ENCODE results near the gene NINJ2. TPM values are rescaled to one million over a fixed set of nuclear protein-coding genes. Genes with fewer than 3 reads are reported as not detected.

The NINJ2 gene
- total and polyA plus RNA-seq, 10 of the 15 experiments (the other 5 are each of a cell fraction or from before 2014, with no cell fraction given), result 8.9 to 51.6 (median 21.3) TPM

GRCh38 chr12:659090-659683, 4.1 kb downstream of the NINJ2 start:
- Histone ChIP-seq H3K9ac (ENCODE audit: control insufficient read depth, insufficient read depth, low read length) (no peak overlapping the region), H4K20me1 (ENCODE audit: control insufficient read depth, insufficient read depth) (no peaks in the 10 kb centered on the region), H3K36me3 (ENCODE audit: control insufficient read depth in 2 of 2, insufficient read depth in 2 of 2, low read length in 1 of 2) (no peaks in the 10 kb centered on the region), H3K27me3 (replicated peaks in 1 of 2; ENCODE audit: control insufficient read depth in 2 of 2, insufficient read depth in 2 of 2, low read length in 1 of 2) (no peaks in the 10 kb centered on the region), H3K79me2 (ENCODE audit: control insufficient read depth, insufficient read depth, low read length) (no peaks in the 10 kb centered on the region), H3K4me1 (ENCODE audit: control insufficient read depth, insufficient read depth, low read length) (peaks cover 31% of the 10 kb centered on the region), H3K4me3 (no peak overlapping the region), H3K9me3 (replicated peaks; ENCODE audit: control insufficient read depth, insufficient read depth, low read length) (no peaks in the 10 kb centered on the region; the same call in 2 of the 3 replicates), H3K27ac (ENCODE audit: control insufficient read depth, insufficient read depth) (no peak overlapping the region), H3K4me2 (ENCODE audit: control insufficient read depth, insufficient read depth) (peak overlapping the region; percentile 11; the same call in 1 of the 2 replicates), H2AFZ (ENCODE audit: control insufficient read depth, low read depth, low read length) (no peak overlapping the region)
- FAIRE-seq, result peak; percentile 98
- 37% methylated on average over 5 of the region's 5 CpGs for WGBS (ENCODE audit: insufficient coverage, insufficient replicate concordance, low lambda C conversion rate, missing lambda C conversion rate)
- POLR2A ChIA-PET, result interaction anchor here (0.5 to 2.2 kb wide), 12 partner anchors 9 to 161 kb away, joined by 3 to 12 read pairs (median 4); no protein-coding TSS in a partner anchor
- RAD21 ChIA-PET (ENCODE audit: unreplicated experiment), result interaction anchor here (0.7 to 1.8 kb wide), 11 partner anchors 8 to 164 kb away, joined by 3 to 9 read pairs (median 4); no protein-coding TSS in a partner anchor
- peak; percentile 92 for ATAC-seq
- no TSS peak for BruUV-seq (replicated peaks)
- in situ Hi-C loops (cut with MboI), result no loop called here
- TF ChIP-seq FOS (IDR thresholded peaks at IDR 0.05; ENCODE audit: borderline replicate concordance, extremely low read depth, insufficient read length), result no peak
- peak; percentile 41; the same call in 1 of the 2 replicates for TF ChIP-seq SPI1 (IDR thresholded peaks at IDR 0.05; ENCODE audit: borderline replicate concordance, insufficient read depth, low read depth, low read length)
- TF ChIP-seq, protein P1, sequence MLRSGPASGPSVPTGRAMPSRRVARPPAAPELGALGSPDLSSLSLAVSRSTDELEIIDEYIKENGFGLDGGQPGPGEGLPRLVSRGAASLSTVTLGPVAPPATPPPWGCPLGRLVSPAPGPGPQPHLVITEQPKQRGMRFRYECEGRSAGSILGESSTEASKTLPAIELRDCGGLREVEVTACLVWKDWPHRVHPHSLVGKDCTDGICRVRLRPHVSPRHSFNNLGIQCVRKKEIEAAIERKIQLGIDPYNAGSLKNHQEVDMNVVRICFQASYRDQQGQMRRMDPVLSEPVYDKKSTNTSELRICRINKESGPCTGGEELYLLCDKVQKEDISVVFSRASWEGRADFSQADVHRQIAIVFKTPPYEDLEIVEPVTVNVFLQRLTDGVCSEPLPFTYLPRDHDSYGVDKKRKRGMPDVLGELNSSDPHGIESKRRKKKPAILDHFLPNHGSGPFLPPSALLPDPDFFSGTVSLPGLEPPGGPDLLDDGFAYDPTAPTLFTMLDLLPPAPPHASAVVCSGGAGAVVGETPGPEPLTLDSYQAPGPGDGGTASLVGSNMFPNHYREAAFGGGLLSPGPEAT (IDR thresholded peaks at IDR 0.05; ENCODE audit: low read depth), result peak; percentile 40; the same call in 1 of the 2 replicates
- TF ChIP-seq FOXK2 (IDR thresholded peaks at IDR 0.05), result no peak
- 0 out of 2 replicates have a peak, but pooled peaks have one; percentile 8 for TF ChIP-seq ZBTB33 (IDR thresholded peaks at IDR 0.05)
- TF ChIP-seq EGR1 (IDR thresholded peaks at IDR 0.05; ENCODE audit: borderline replicate concordance in 1 of 2, low read depth in 2 of 2, low read length in 2 of 2), result no peak
- TF ChIP-seq POU2F2 (IDR thresholded peaks at IDR 0.05; ENCODE audit: borderline replicate concordance, low read depth, low read length), result peak; percentile 92; the same call in 2 of the 3 replicates
- TF ChIP-seq ATF7 (IDR thresholded peaks at IDR 0.05; ENCODE audit: low read depth), result no peak
- TF ChIP-seq NBN (IDR thresholded peaks at IDR 0.05), result 0 out of 2 replicates have a peak, but pooled peaks have one; percentile 47
- TF ChIP-seq ZSCAN29 (IDR thresholded peaks at IDR 0.05), result peak; percentile 81
- no peak for TF ChIP-seq CTCF (IDR thresholded peaks at IDR 0.05 in 2 of 3, conservative IDR thresholded peaks at IDR 0.05 in 1 of 3; ENCODE audit: control insufficient read depth in 2 of 3, extremely low read depth in 1 of 3, insufficient read depth in 1 of 3, low read depth in 3 of 3, low read length in 3 of 3)
- TF ChIP-seq DPF2 (IDR thresholded peaks at IDR 0.05), result 0 out of 2 replicates have a peak, but pooled peaks have one; percentile 25
- peak; percentile 52; the same call in 1 of the 2 replicates for TF ChIP-seq EED (IDR thresholded peaks at IDR 0.05; ENCODE audit: low read depth)
- TF ChIP-seq IKZF2 (IDR thresholded peaks at IDR 0.05), result peak; percentile 69 to 78
- TF ChIP-seq IKZF1 (conservative IDR thresholded peaks at IDR 0.05), result peak; percentile 64
- no peak for DNase-seq (ENCODE audit: low read depth, low spot score)
- intact Hi-C loops (cut with micrococcal nuclease; ENCODE audit: unreplicated experiment), result no loop called here
- SMC1A ChIA-PET (ENCODE audit: uncharacterized antibody, unreplicated experiment), result interaction anchor here (0.5 to 3.2 kb wide), 16 partner anchors 9 to 135 kb away, joined by 3 to 23 read pairs (median 4); partner anchors contain the start of gene WNK1
- CTCF ChIA-PET, result interaction anchor here (0.9 to 1.1 kb wide), 2 partner anchors 92 to 152 kb away, joined by 3 to 4 read pairs; no protein-coding TSS in a partner anchor

Measured in GM12878 (cell line).